Measurements from ENCODE around the gene YPEL5.
A peak's percentile ranks its signal among the peaks of the same experiment; 100 is the strongest.

The YPEL5 gene

DNA sequence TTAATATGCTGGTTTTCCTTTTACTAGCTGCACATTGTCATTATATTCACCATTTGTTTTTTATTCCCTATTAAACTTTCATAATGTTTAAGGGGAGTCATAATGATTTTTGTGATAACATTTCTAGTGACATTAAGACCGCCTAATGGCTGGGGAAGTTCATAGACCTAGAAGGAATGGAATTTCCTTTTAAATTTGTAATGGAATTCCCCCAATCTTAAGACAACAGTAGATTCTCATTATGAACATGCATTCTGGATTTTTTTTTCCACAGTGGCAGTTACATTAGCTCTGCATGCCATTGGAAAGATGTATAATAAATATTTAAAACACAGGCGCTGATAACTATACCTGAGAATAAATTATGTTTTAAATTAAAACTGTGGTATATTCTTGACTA lies 8.4 kb downstream of the YPEL5 start:
- H3K4me3 ChIP-seq (replicated peaks in 1 of 2; ENCODE audit: low read depth in 2 of 2, low read length in 2 of 2), result no peak overlapping the region
- TF ChIP-seq, protein P1, sequence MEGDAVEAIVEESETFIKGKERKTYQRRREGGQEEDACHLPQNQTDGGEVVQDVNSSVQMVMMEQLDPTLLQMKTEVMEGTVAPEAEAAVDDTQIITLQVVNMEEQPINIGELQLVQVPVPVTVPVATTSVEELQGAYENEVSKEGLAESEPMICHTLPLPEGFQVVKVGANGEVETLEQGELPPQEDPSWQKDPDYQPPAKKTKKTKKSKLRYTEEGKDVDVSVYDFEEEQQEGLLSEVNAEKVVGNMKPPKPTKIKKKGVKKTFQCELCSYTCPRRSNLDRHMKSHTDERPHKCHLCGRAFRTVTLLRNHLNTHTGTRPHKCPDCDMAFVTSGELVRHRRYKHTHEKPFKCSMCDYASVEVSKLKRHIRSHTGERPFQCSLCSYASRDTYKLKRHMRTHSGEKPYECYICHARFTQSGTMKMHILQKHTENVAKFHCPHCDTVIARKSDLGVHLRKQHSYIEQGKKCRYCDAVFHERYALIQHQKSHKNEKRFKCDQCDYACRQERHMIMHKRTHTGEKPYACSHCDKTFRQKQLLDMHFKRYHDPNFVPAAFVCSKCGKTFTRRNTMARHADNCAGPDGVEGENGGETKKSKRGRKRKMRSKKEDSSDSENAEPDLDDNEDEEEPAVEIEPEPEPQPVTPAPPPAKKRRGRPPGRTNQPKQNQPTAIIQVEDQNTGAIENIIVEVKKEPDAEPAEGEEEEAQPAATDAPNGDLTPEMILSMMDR (IDR thresholded peaks at IDR 0.05; ENCODE audit: low read depth, low read length), result no peak
- DNase-seq (ENCODE audit: low read depth in 2 of 2), result peak in 1 of 2 donors; percentile 24

- DNase-seq (ENCODE audit: low read depth in 2 of 2), result no peak
- no peak overlapping the region for H3K4me3 ChIP-seq (replicated peaks in 1 of 2; ENCODE audit: low read depth in 2 of 2, low read length in 2 of 2)
- TF ChIP-seq, protein P1 (IDR thresholded peaks at IDR 0.05; ENCODE audit: low read depth, low read length), result no peak
Measured at GRCh38 chr2:30155889-30156658, 9.3 kb downstream of the YPEL5 start.

DNA sequence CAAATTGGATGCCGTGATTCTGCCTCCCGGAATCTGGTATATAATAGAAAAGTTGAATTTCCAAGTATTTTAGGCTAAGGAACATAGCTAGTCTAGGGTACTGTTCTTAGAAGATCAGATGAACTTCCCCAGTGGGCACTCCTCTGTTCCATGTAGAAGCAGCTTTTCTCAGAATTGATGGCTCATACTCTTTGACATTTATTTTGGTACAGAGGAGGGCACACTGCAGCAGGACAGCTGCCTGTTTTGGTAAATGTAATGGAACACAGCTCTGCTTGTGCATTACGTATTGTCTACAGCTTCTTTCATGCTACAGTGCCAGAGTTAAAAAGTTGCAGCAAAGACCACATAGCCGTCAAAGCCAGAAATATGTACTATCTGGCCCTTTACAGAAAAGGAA lies 10.8 kb downstream of the YPEL5 start:
- TF ChIP-seq, protein P1 (IDR thresholded peaks at IDR 0.05; ENCODE audit: low read depth, low read length), result no peak
- H3K4me3 ChIP-seq (replicated peaks in 1 of 2; ENCODE audit: low read depth in 2 of 2, low read length in 2 of 2), result no peak overlapping the region
- no peak for DNase-seq (ENCODE audit: low read depth in 2 of 2)

DNA sequence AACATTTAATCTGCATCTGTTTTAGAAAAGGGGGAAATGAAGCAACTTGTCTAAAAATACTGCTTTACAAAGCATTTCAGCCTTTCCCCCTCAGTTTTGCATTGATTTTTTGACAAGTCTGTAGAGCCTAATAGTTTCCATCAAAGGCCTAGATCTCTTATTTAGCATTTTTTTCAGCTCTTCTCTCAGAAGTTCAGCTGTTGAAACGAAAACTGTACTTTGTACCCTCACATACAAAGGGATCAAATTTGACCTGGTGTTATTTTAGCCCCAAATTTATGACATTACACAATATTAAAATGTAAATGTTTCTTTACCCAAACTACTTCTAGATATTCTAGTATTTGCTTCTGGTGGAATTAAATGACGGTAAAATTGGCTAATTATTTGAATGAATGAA lies 13.0 kb downstream of the YPEL5 start:
- DNase-seq (ENCODE audit: low read depth in 2 of 2), result no peak
- H3K4me3 ChIP-seq (replicated peaks in 1 of 2; ENCODE audit: low read depth in 2 of 2, low read length in 2 of 2), result no peak overlapping the region
- TF ChIP-seq, protein P1 (IDR thresholded peaks at IDR 0.05; ENCODE audit: low read depth, low read length), result no peak

DNA sequence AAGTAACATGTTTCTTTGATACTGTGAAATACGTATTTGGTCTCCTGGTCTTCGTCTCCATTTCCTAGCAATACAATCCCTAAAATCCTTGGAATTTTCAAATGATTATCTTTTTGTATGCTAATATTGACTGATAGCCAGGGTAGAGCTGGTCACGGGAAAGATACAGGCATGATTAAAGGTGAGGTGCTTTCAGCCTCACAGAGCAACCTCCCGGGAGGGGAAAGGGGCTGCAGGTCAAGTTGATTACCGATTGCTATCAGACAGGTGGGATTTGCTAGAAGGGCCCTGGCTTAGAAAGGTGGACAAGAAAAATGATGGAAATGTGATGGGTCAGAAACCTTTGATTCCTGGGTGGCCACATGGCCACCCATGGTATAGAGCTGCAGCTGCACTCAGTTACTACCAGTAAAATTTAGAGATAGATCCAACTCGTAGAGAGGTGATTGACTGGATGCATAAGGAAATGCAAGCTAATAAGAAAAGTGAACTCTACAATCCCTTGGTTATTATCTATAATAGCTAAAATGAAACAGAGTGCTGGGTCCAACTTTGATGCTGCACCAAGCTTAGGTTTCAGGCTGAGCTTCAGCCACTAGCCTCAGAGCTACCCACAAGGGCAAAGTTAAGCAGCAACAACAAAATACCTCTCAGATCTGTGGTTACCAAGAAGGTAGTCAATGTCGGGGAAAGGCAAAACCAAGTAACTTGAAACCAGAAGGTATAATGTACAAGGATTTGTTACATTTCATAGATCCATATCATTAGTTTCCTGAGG lies 15.3 kb downstream of the YPEL5 start:
- no peak overlapping the region for H3K4me3 ChIP-seq (replicated peaks in 1 of 2; ENCODE audit: low read depth in 2 of 2, low read length in 2 of 2)
- TF ChIP-seq, protein P1 (IDR thresholded peaks at IDR 0.05; ENCODE audit: low read depth, low read length), result no peak
- DNase-seq (ENCODE audit: low read depth in 2 of 2), result no peak

GRCh38 chr2:30162806-30163205 lies 16.0 kb downstream of the YPEL5 start:
- TF ChIP-seq, protein P1 (IDR thresholded peaks at IDR 0.05; ENCODE audit: low read depth, low read length), result no peak
- no peak overlapping the region for H3K4me3 ChIP-seq (replicated peaks in 1 of 2; ENCODE audit: low read depth in 2 of 2, low read length in 2 of 2)
- DNase-seq (ENCODE audit: low read depth in 2 of 2), result no peak

Data from cardiac fibroblast (primary cell).